Fibroblast of skin of right biceps (primary cell): ENCODE measurements around the gene KRTAP4-7.
A peak's percentile ranks its signal among the peaks of the same experiment; 100 is the strongest.
"Not testable (repeated sequence)": the region's sequence is repeated elsewhere in the genome, so short reads cannot be mapped to it uniquely, and the experiment has no call there.

Experiments used
- DNase-seq: peaks from one replicate; pipeline ENCODE4 v3.0.0-alpha.2; 2013

The KRTAP4-7 gene

DNA sequence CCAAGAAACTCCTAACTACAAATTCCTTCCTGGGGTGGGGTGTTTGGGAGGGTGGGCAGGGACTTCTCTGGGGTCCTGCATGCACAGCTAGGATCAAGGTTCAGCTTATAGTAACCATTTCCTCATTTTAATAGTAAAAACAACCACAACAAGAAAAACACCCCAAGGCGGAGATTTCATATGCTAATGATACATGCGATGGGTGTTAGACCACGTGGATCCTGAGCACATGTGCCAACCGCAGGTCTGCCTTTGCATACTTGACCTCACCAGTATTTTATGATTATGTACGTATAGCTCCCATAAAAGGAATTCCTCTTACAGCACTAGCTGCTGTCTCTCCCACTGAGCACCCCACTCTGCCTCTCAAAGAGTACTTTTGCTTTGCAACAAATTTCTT is 32.3 kb downstream of the KRTAP4-7 start:
- peak; percentile 49 for DNase-seq

DNA sequence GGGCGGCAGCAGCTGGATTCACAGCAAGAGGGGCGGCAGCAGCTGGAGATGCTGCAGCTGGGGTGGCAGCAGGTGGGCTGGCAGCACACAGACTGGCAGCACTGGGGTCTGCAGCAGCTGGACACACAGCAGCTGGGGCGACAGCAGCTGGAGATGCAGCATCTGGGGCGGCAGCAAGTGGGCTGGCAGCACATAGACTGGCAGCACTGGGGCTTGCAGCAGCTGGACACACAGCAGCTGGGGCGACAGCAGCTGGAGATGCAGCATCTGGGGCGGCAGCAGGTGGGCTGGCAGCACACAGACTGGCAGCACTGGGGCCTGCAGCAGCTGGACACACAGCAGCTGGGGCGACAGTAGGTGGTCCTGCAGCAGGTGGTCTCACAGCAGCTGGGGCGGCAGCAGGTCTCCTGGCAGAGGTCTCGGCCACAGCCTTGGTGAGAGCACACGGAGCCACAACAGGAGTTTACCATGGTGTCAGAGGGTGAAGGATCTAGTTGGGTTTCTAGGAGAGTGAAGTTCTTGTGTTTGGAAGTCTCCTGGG is 34.0 kb downstream of the KRTAP4-7 start, which contains the start of gene KRTAP4-11:
KRTAP4-11 (minus strand) TSS at position 528 of the 541 bp plus-strand sequence; CDS start at position 470, 58 bp downstream.
- DNase-seq, result not testable (repeated sequence)

DNA sequence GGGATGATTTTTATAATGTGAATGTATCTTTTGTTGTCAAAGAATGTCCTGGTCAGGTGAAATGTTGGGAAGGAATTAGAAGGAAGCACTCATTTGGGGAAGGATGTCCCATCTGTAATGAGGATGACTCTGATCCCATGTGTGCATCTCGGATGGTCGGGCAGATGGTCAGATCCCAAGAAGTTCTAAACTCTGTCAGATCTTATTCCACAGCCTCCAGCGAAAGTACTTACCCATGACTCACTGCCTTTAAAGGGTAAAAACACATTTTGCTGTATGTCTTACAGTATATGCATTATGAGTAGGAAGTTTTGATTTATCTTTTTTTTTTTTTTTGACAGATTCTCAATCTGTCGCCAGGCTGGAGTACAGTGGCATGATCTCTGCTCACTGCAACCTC is 34.8 kb downstream of the KRTAP4-7 start:
- DNase-seq, result peak; percentile 49

DNA sequence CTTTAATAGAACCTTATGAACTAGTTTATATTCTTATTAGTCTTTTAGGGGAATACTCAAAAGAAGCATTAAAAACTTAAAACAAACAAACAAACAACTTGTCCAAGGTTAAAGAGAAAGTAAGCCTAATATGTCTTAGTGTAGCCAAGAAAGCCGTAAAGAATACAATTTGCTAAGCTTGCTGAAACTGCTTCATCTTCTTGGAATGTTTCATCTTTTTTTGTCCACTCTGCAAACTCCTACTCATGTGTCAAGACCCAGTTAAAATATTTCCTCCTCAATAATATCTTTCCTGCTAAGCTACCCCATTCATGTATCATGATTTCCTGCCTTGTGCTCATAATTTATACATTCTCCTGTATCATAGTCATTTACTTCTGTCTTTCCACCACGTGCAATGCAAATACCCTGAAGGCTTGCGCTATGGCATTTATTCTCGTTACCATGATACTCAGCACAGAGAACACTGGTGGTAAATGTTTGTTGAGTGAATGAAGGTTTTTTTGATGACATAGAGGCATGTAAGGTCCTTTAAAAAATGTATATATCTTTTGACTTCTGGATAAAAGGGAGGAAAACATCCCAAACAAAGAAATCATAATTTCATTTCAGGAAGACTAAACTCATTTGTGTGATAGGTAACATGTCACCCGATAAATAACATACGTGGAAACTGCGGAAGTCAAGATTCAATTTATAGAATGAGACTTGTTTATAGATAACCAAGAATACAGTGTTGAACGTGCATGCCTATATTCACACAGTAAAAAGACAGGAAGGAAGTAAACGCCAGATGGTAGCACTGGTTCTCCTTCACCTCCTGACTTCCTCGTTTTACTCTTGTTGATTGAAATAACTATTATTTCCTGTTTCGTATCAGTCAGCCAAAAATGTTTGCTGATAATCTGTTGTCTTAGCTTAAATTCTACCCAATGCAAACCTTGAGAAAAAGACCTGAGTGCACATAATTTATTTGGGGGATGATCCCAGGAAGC is 36.0 kb downstream of the KRTAP4-7 start:
- peak; percentile 63 for DNase-seq

GRCh38 chr17:41121742-41122141 is 37.8 kb downstream of the KRTAP4-7 start:
- DNase-seq, result no peak

- DNase-seq, result not testable (repeated sequence)
These were observed 39.5 kb downstream of the KRTAP4-7 start for GRCh38 chr17:41123292-41123990.

- not testable (repeated sequence) for DNase-seq
These were observed 40.0 kb downstream of the KRTAP4-7 start, which contains the start of gene KRTAP4-12 for GRCh38 chr17:41123991-41124371. TSS of gene KRTAP4-12 (minus strand) at chr17:41124182. CDS start at chr17:41124122, 60 bp downstream.

DNA sequence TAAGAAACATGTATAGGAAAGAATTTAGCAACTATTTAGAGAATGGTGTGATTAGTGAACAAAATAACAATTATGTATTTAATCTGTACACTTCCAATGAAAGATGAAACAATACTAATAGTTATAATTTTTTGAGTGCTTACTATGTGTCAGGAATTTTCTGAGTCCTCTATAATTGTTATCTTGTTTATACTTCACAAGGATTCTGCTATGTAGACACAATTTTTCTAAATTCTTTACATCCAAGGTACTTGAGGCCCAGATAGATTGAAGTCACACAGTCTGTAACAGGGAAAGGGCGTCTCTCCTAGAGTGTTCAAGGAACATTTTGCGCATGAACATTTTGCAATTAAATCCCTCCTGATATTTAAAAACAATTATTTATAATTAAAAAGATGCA is 41.1 kb downstream of the KRTAP4-7 start:
- DNase-seq, result no peak

GRCh38 chr17:41126412-41126811 is 42.5 kb downstream of the KRTAP4-7 start:
- no peak for DNase-seq

DNA sequence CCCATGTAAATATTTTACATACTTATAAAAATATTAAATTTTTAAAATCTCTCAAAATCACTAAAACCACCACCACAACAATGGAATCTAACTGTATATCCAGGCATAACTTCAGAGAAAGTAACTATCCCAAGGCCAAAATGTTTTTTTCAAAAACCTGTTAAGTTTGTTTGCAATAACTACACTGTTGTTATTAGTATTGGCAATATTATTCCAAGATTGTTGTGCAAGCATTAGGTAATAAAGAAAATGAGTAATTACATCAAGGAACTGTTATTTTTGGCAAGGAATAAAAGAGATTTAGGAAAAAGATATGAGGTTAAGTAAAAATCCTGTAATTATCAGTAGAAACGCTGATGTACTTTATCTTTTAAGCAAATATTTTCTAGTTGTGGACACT is 43.4 kb downstream of the KRTAP4-7 start:
- no peak for DNase-seq

DNA sequence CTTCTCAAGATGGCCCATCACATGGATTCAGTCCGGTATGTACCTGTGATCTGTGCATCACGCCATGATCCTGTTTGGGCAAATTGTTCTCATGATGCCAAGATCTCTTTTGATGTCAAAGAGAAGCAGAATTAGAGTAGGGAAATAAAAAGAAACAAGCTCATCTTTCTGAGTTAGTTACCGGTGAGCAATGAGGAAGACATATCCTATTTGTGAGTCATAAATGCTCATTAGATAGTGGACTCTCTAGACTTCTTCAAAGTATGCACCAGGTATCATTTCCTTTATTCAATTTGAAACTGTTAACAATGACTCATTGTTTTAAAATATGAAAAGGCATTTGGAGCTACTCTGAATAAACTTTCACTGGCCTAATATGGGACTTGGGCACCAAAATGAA is 48.0 kb downstream of the KRTAP4-7 start:
- peak; percentile 67 for DNase-seq

GRCh38 chr17:41133880-41134735 is 50.2 kb downstream of the KRTAP4-7 start:
- peak; percentile 39 for DNase-seq
